Measurements from ENCODE around the gene MYO1C. TPM values are rescaled to one million over a fixed set of nuclear protein-coding genes. Genes with fewer than 3 reads are reported as not detected.
"Not testable (repeated sequence)": the region's sequence is repeated elsewhere in the genome, so short reads cannot be mapped to it uniquely, and the experiment has no call there.

MYO1C gene
- total RNA-seq = 285 TPM

GRCh38 chr17:1492249-1493206, at the start of gene MYO1C:
Gene MYO1C (minus strand): TSS chr17:1492686. CDS start chr17:1492487, 199 bp downstream.
- no peak for DNase-seq (ENCODE audit: low spot score)

GRCh38 chr17:1541367-1541904, 49.0 kb upstream of the MYO1C start:
- no peak for DNase-seq (ENCODE audit: low spot score)

DNA sequence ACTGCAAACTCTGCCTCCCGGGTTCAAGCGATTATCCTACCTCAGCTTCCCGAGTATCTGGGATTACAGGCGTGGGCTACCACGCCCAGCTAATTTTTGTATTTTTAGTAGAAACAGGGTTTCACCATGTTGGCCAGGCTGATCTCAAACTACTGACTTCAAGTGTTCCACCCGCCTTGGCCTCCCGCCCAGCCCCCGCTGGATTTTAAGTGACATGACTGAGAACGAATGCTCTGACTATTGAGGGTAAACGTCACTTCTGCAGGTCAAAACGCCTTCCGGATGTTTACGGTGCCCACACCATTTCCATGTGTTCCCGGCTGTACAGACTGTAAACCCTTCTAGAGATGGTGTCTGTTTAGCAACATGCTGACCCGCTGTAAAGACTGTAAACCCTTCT, 47.3 kb upstream of the MYO1C start:
- no peak for DNase-seq (ENCODE audit: low spot score)

- DNase-seq (ENCODE audit: low spot score) = no peak
Measured at GRCh38 chr17:1535737-1536136, 43.3 kb upstream of the MYO1C start.

- DNase-seq (ENCODE audit: low spot score) = no peak
Measured at GRCh38 chr17:1533661-1534325, 41.3 kb upstream of the MYO1C start.

- no peak for DNase-seq (ENCODE audit: low spot score)
Measured at GRCh38 chr17:1532836-1533602, 40.5 kb upstream of the MYO1C start.

DNA sequence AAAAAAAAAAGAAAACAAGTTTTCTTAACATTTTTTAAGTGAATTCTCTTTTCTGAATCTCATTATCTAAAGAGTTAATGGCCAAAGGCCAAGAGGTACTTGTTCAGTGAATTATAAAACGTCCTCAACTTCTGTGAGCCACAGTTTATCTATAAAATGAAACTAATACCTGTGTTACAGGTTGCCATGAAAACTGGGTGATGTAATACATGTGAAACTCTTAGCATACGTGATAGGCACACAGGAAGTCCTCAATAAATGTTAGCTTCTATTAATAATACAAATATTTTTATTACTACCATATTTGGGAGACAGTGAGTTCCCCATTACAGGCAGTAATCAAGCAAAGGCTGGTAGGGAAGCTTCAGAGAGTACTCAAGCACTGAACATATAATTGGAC, 37.4 kb upstream of the MYO1C start:
- no peak for DNase-seq (ENCODE audit: low spot score)

- not testable (repeated sequence) for DNase-seq (ENCODE audit: low spot score)
Measured at GRCh38 chr17:1526876-1527275, 34.4 kb upstream of the MYO1C start.

- no peak for DNase-seq (ENCODE audit: low spot score)
Measured at GRCh38 chr17:1522626-1523025, 30.1 kb upstream of the MYO1C start.

DNA sequence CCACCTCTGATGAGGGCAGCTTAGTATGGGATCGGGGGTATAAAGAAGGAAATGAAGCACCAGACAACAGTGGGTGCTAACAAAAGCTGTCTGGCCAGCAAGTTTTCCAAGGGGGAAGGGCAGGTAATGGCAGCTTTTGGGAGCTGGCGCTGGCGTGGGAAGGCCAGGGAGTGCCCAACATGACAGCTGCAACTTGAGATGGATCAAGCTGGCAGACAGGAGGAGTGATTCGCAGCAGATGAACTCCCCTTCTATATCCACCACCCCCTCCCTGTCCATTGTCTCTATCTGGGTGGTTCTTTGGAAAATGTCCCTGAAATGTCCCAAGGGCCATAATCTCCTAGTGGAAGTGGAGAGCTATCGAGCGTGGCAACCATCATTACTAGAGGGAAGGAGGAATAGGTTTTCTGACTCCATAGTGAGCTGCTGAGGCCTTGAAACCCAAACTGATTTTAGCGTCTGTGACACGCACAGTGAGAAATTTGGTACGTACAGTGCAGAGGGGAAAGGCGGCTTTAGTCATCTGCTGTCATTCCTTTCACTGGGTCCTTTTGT, 28.7 kb upstream of the MYO1C start:
- DNase-seq (ENCODE audit: low spot score) = no peak

DNA sequence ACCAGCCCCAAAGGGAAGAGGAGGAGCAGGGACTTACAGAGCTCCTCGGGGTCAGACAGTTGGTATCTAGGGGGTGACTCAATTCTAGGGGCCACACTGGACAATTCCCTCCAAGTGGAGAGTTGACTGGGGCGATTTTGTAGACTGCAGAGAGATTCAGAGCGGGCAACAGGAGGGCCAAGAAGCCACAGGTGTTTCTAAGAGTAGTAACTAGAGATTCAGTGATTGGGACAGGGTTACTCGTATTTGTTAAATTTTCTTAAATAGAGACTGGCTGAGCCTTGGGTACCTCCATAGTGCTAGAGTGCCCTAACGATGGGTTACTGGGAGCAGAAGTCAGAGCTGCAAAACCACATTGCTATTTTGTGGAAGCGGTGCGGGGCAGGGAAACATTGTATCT, 27.2 kb upstream of the MYO1C start:
- no peak for DNase-seq (ENCODE audit: low spot score)

- no peak for DNase-seq (ENCODE audit: low spot score)
Measured at GRCh38 chr17:1518410-1518809, 25.9 kb upstream of the MYO1C start.

DNA sequence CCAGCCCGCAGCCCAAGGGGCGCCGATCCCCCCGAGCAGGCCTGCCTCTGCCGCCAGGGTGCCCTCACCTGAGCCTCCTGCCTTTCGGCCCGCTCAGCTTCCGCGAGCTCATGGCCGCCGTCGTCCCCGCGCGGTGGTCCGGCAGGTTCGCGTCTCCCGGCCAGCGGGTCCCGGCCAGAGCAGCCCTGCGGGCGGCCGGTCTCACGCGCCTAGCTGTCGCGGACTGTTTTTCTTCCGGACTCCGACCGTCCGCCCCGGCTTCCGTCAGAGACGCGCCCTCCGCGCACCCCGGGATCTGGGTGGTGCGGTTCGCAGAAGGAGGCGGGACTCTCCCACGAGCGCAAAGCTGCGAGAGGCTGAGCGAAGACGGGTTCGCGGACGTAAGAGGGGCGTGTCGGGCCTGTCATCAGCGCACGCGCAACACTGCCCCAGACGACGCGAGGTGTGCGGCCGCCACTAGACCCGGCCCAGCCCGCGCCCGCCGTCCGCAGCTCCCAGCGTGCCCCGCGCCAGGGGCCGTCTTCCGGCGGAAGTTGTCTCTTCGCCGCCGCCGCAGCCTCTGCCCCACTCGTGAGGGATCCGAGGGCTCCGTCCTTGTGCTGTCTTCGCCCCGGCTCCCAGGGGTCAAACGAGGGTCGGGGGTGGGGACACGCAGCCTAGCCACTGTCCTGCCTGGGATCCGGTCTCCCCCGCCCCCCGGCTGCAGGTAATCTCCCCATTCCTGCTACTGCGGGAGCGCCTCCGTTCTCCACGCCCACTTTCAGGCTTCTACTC, 24.1 kb upstream of the MYO1C start, which contains the start of gene INPP5K:
Gene INPP5K, minus strand, starts transcription at position 225 of the 774 bp plus-strand sequence. Its CDS starts 113 bp downstream, at position 112.
- peak; percentile 99 for DNase-seq (ENCODE audit: low spot score)

GRCh38 chr17:1515640-1516387, 23.3 kb upstream of the MYO1C start:
- peak; percentile 73 for DNase-seq (ENCODE audit: low spot score)

- DNase-seq (ENCODE audit: low spot score) = no peak
Measured at GRCh38 chr17:1512351-1512750, 19.9 kb upstream of the MYO1C start.

DNA sequence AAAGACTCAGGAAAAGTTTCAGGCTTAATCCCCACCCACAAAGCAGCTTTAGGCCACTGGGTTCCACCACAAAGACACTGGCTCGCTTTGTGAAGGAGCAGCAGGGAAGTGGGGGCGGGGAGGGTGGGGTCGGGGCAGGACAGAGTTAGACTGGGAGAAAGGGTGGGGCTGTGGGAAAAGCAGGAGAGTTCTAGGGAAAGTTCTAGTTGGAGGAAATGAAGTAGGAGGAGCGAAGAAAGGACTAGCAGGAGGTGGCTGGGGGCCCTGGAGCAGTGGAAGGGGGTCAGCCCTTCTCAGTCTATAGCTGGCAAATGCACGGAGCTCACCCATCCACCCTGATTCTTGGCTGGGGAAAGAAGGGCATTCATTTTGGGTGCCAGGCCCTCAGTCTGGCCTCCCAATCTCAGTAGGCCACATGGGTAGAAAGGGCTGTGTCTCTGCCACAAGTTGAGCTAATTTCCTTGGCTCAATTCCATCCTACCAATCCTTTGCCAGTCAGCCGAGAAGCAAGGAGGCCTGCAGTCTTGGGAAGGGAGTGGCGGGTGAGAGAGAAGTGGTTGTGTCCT, 19.4 kb upstream of the MYO1C start:
- peak; percentile 50 for DNase-seq (ENCODE audit: low spot score)

- DNase-seq (ENCODE audit: low spot score) = no peak
Measured at GRCh38 chr17:1511290-1511689, 18.8 kb upstream of the MYO1C start.

GRCh38 chr17:1509290-1509881, 16.9 kb upstream of the MYO1C start:
- DNase-seq (ENCODE audit: low spot score) = no peak

GRCh38 chr17:1508709-1509108, 16.2 kb upstream of the MYO1C start:
- not testable (repeated sequence) for DNase-seq (ENCODE audit: low spot score)

Data from mucosa of gallbladder (tissue), 1 donor.